HEK293 (cell line): ENCODE data around the gene RAB13.

Experiments used
- CTCF ChIA-PET: fragments of 350-600 bp; formaldehyde crosslinking; extraction: SDS; loops from one replicate; lab custom pipeline; 2021; ENCODE audit warnings: antibody characterized with exemption; lab: Yijun Ruan, JAX
- POLR2A ChIA-PET: fragments of 300-600 bp; formaldehyde crosslinking; extraction: SDS; loops from one replicate; lab custom pipeline; 2020; ENCODE audit warnings: antibody characterized with exemption, inconsistent platforms; lab: Yijun Ruan, JAX
- H3K27ac ChIP-seq: fragments of 200-500 bp; sonication (Bioruptor generic); 2 replicates; pipeline ENCODE4 v1.5.1; 2014; ENCODE audit warnings: low read depth, low read length, control low read depth, inconsistent platforms; ENCODE audit errors: extremely low read depth
- H3K36me3 ChIP-seq, 2 experiments: fragments of 200-500 bp in 1 of 2; sonication (Bioruptor generic) in 1 of 2; 1 replicate in 1 of 2; 2 replicates in 1 of 2; pipeline ENCODE4 v1.5.1; 2014 to 2017; ENCODE audit warnings: inconsistent platforms in 2 of 2, low read length in 2 of 2; ENCODE audit not compliant: control insufficient read depth in 2 of 2, insufficient read depth in 1 of 2
- H3K4me1 ChIP-seq: fragments of 200-500 bp; sonication (Bioruptor generic); 2 replicates; pipeline ENCODE4 v1.5.1; 2014; ENCODE audit warnings: mild to moderate bottlenecking, low read length, inconsistent platforms; ENCODE audit not compliant: control insufficient read depth, insufficient read depth
- H3K4me3 ChIP-seq: 2 replicates; pipeline ENCODE4 v1.5.1; 2011; ENCODE audit warnings: low read depth, mild to moderate bottlenecking, control low read depth, low read length, moderate library complexity
- H3K9me3 ChIP-seq: fragments of 200-500 bp; sonication (Bioruptor generic); 2 replicates; pipeline ENCODE4 v1.5.1; 2014; ENCODE audit warnings: low read depth, low read length, inconsistent platforms; ENCODE audit not compliant: control insufficient read depth, insufficient read depth
- ELK4 ChIP-seq: IDR thresholded peaks from 2 replicates; pipeline ENCODE4 v1.6.1; 2011; ENCODE audit warnings: mild to moderate bottlenecking, low read depth, low read length, borderline replicate concordance
- GLI2 ChIP-seq: fragments of 450-650 bp; formaldehyde crosslinking; IDR thresholded peaks from 2 replicates; pipeline ENCODE4; 2017; ENCODE audit warnings: missing biosample characterization, missing genetic modification characterization, low read depth, borderline replicate concordance
- KLF7 ChIP-seq: fragments of 450-650 bp; formaldehyde crosslinking; IDR thresholded peaks from 2 replicates; pipeline ENCODE4 v1.5.1; 2016; ENCODE audit warnings: missing biosample characterization, missing genetic modification characterization, borderline replicate concordance
- SALL2 ChIP-seq: fragments of 450-650 bp; formaldehyde crosslinking; IDR thresholded peaks from 2 replicates; pipeline ENCODE4 v1.5.0; 2017; ENCODE audit warnings: missing biosample characterization, mild to moderate bottlenecking, missing genetic modification characterization, borderline replicate concordance
- TSHZ1 ChIP-seq: fragments of 450-650 bp; formaldehyde crosslinking; IDR thresholded peaks from 2 replicates; pipeline ENCODE4 v1.5.1; 2016; ENCODE audit warnings: missing biosample characterization, missing genetic modification characterization, borderline replicate concordance
- ZNF214 ChIP-seq: fragments of 450-650 bp; formaldehyde crosslinking; IDR thresholded peaks from 2 replicates; pipeline ENCODE4 v1.5.1; 2017; ENCODE audit warnings: missing biosample characterization, mild to moderate bottlenecking, missing genetic modification characterization, borderline replicate concordance
- ZNF280C ChIP-seq: fragments of 450-650 bp; formaldehyde crosslinking; IDR thresholded peaks from 2 replicates; pipeline ENCODE4 v1.5.1; 2016; ENCODE audit warnings: missing biosample characterization, missing genetic modification characterization
- ZNF404 ChIP-seq: fragments of 450-650 bp; formaldehyde crosslinking; IDR thresholded peaks from 2 replicates; pipeline ENCODE4 v1.5.1; 2017; ENCODE audit warnings: missing biosample characterization, missing genetic modification characterization
- ZNF514 ChIP-seq: fragments of 450-650 bp; formaldehyde crosslinking; IDR thresholded peaks from 2 replicates; pipeline ENCODE4 v1.5.1; 2016; ENCODE audit warnings: missing biosample characterization, missing genetic modification characterization
- ZNF529 ChIP-seq: fragments of 450-650 bp; formaldehyde crosslinking; IDR thresholded peaks from 2 replicates; pipeline ENCODE4 v1.5.1; 2017; ENCODE audit warnings: missing genetic modification characterization, missing biosample characterization; ENCODE audit not compliant: insufficient replicate concordance
- ZNF530 ChIP-seq: fragments of 450-650 bp; formaldehyde crosslinking; IDR thresholded peaks from 2 replicates; pipeline ENCODE4 v1.5.1; 2016; ENCODE audit warnings: low read depth, missing biosample characterization, missing genetic modification characterization
- ZNF555 ChIP-seq: fragments of 450-650 bp; formaldehyde crosslinking; conservative IDR thresholded peaks from 2 replicates; pipeline ENCODE4 v1.5.1; 2017; ENCODE audit warnings: missing biosample characterization, mild to moderate bottlenecking, missing genetic modification characterization, inconsistent platforms
- ZNF558 ChIP-seq: fragments of 450-650 bp; formaldehyde crosslinking; IDR thresholded peaks from 2 replicates; pipeline ENCODE4 v1.5.1; 2016; ENCODE audit warnings: missing biosample characterization, missing genetic modification characterization
- ZNF561 ChIP-seq: fragments of 450-650 bp; IDR thresholded peaks from 2 replicates; pipeline ENCODE4 v1.5.1; 2018; ENCODE audit warnings: missing biosample characterization, missing genetic modification characterization, borderline replicate concordance
- ZNF580 ChIP-seq: fragments of 450-650 bp; formaldehyde crosslinking; IDR thresholded peaks from 2 replicates; pipeline ENCODE4 v1.5.1; 2016; ENCODE audit warnings: missing biosample characterization, missing genetic modification characterization
- ZNF585B ChIP-seq: fragments of 450-650 bp; formaldehyde crosslinking; IDR thresholded peaks from 2 replicates; pipeline ENCODE4 v1.5.1; 2016; ENCODE audit warnings: missing biosample characterization, missing genetic modification characterization
- ZNF639 ChIP-seq: fragments of 450-650 bp; formaldehyde crosslinking; IDR thresholded peaks from 2 replicates; pipeline ENCODE4 v1.5.1; 2016; ENCODE audit warnings: missing biosample characterization, missing genetic modification characterization
- ZNF677 ChIP-seq: fragments of 450-650 bp; IDR thresholded peaks from 2 replicates; pipeline ENCODE4 v1.5.0; 2018; ENCODE audit warnings: missing biosample characterization, mild to moderate bottlenecking, missing genetic modification characterization, moderate library complexity
- ZNF692 ChIP-seq: fragments of 450-650 bp; formaldehyde crosslinking; IDR thresholded peaks from 2 replicates; pipeline ENCODE4 v1.5.1; 2016; ENCODE audit warnings: missing biosample characterization, missing genetic modification characterization
- ZNF830 ChIP-seq: fragments of 450-650 bp; IDR thresholded peaks from 2 replicates; pipeline ENCODE4 v1.5.0; 2018; ENCODE audit warnings: missing biosample characterization, missing genetic modification characterization, low read depth, mild to moderate bottlenecking, moderate library complexity
- ZNF837 ChIP-seq: fragments of 450-650 bp; formaldehyde crosslinking; IDR thresholded peaks from 2 replicates; pipeline ENCODE4 v1.5.1; 2016; ENCODE audit warnings: missing biosample characterization, missing genetic modification characterization

The RAB13 gene

GRCh38 chr1:153961421-153961820, 24.7 kb downstream of the RAB13 start:
- POLR2A ChIA-PET = interaction anchor here (3.0 kb wide), 1 partner anchor 16 kb away, joined by 58 read pairs; the partner anchor contains the start of gene JTB
- no peak overlapping the region for H3K4me3 ChIP-seq

GRCh38 chr1:153960206-153960605, 25.9 kb downstream of the RAB13 start:
- H3K27ac ChIP-seq = no peak overlapping the region
- TF ChIP-seq ZNF580 (tag by site-specific recombination) (no peak), ZNF558 (tag by site-specific recombination) (no peak), ZNF555 (no peak), ZNF830 (tag by site-specific recombination) (no peak), ZNF561 (tag by site-specific recombination) (no peak), TSHZ1 (tag by site-specific recombination) (no peak)
- TF ChIP-seq, all 188 proteins: peak for 0
- peaks cover 0 to 36% of the 10 kb centered on the region in 2 experiments; a peak in 2 of 3 replicates for H3K36me3 ChIP-seq
- CTCF ChIA-PET = interaction anchor here (0.7 kb wide), 2 partner anchors 8 to 26 kb away, joined by 3 to 4 read pairs; partner anchors contain the start of gene RAB13
- POLR2A ChIA-PET = interaction anchor here (1.3 kb wide), 1 partner anchor 18 kb away, joined by 4 read pairs; the partner anchor contains the start of gene JTB
- peaks cover 13% of the 10 kb centered on the region; the same call in 1 of the 2 replicates for H3K4me1 ChIP-seq
- no peaks in the 10 kb centered on the region for H3K9me3 ChIP-seq
- H3K4me3 ChIP-seq = no peak overlapping the region

More at GRCh38 chr1:153961421-153961820, 24.7 kb downstream of the RAB13 start:
- Histone ChIP-seq H3K27ac (no peak overlapping the region), H3K4me1 (peaks cover 13% of the 10 kb centered on the region; the same call in 1 of the 2 replicates), H3K9me3 (no peaks in the 10 kb centered on the region), H3K36me3 (peaks cover 0 to 31% of the 10 kb centered on the region in 2 experiments; a peak in 2 of 3 replicates)
- CTCF ChIA-PET = no interaction called here
- TF ChIP-seq GLI2 (no peak), ELK4 (no peak), ZNF514 (no peak), ZNF639 (no peak), ZNF837 (tag by site-specific recombination) (no peak), ZNF214 (tag by site-specific recombination) (no peak), ZNF692 (tag by site-specific recombination) (no peak), ZNF529 (no peak), SALL2 (tag by site-specific recombination) (no peak), ZNF280C (tag by site-specific recombination) (no peak), ZNF585B (tag by site-specific recombination) (no peak), ZNF404 (tag by site-specific recombination) (no peak), ZNF677 (tag by site-specific recombination) (no peak), ZNF530 (tag by site-specific recombination) (no peak), KLF7 (tag by site-specific recombination) (no peak)
